Measurements from ENCODE around the gene LMO2. TPM values are rescaled to one million over a fixed set of nuclear protein-coding genes. Genes with fewer than 3 reads are reported as not detected.

LMO2 gene
- total and polyA plus RNA-seq, 12 donors = 12.4 to 40.8 (median 30.8) TPM

DNA sequence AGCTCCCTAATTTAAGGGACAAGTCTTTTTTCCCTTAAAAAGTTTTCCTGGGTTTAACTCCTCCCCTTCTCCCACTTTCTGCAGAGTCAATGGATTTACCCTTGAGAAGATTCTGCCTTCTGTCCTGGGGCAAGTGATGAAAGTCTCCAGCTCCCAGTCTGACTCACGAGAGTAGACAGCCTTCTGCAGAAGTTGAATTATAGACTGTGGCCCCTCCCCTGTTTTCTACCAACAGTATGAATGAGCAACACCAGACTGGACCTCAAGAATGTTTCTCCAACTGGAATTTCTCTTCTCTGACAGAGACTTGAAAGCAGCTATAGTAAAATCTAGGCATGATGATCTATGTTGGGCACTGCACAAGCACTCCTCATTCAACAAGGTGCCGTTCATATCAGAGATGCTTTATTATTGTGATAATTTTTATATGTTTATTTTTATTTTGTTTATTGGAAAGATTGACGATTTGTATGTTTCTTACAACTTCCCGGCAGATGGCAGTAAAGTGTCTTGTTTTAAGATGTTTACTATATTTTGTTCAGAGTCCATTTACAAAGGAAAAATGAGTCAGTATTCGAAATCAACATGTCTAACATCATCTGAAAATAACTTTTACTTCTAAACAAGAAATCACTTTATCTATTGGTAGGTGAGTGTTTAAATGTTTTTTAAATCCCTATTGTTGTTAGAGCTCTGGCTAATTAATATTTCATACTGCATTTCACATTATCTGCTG is 56.6 kb downstream of the LMO2 start:
- TF ChIP-seq, protein P1, sequence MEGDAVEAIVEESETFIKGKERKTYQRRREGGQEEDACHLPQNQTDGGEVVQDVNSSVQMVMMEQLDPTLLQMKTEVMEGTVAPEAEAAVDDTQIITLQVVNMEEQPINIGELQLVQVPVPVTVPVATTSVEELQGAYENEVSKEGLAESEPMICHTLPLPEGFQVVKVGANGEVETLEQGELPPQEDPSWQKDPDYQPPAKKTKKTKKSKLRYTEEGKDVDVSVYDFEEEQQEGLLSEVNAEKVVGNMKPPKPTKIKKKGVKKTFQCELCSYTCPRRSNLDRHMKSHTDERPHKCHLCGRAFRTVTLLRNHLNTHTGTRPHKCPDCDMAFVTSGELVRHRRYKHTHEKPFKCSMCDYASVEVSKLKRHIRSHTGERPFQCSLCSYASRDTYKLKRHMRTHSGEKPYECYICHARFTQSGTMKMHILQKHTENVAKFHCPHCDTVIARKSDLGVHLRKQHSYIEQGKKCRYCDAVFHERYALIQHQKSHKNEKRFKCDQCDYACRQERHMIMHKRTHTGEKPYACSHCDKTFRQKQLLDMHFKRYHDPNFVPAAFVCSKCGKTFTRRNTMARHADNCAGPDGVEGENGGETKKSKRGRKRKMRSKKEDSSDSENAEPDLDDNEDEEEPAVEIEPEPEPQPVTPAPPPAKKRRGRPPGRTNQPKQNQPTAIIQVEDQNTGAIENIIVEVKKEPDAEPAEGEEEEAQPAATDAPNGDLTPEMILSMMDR (IDR thresholded peaks at IDR 0.05) = peak; percentile 23 to 52 (median 40)
- TF ChIP-seq POLR2A (IDR thresholded peaks at IDR 0.05) = no peak
- intact Hi-C loops (cut with DNase I) = loop anchor here in 1 of 2 donors (10.0 kb wide), 1 partner anchor 471 kb away; no protein-coding TSS in a partner anchor
- Histone ChIP-seq H3K4me3 (no peak overlapping the region), H3K36me3 (replicated peaks in 1 of 2) (no peaks in the 10 kb centered on the region), H3K27ac (no peak overlapping the region), H3K9me3 (replicated peaks in 1 of 3) (no peaks in the 10 kb centered on the region), H3K27me3 (peaks cover 4% of the 10 kb centered on the region), H3K4me1 (replicated peaks in 1 of 2) (peaks cover 0 to 6% of the 10 kb centered on the region in 2 donors)
- WGBS, 4 donors = 10 to 17% (median 11%) methylated on average over 5 of the region's 5 CpGs
- peak in 6 of 7 donors; percentile 30 to 68 (median 58) for DNase-seq

DNA sequence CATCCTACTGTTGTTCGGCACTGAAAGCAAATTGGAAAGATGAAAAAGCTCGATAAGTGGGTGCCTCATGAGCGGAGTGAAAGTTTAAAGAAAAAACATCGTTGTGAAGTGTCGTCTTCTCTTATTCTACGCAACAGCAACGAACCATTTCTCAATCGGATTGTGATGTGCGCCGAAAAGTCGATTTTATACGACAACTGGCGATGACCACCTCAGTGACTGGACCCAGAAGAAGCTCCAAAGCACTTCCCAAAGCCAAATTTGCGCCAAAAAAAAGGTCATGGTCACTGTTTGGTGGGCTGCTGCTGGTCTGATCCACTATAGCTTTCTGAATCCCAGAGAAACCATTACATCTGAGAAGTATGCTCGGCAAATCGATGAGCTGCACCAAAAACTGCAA is 59.2 kb downstream of the LMO2 start:
- Histone ChIP-seq H3K27ac (no peak overlapping the region), H3K4me1 (replicated peaks in 1 of 2) (peaks cover 8 to 14% of the 10 kb centered on the region in 2 donors), H3K4me3 (no peak overlapping the region), H3K36me3 (replicated peaks in 1 of 2) (no peaks in the 10 kb centered on the region), H3K27me3 (peaks cover 20% of the 10 kb centered on the region), H3K9me3 (replicated peaks in 1 of 3) (no peaks in the 10 kb centered on the region)
- TF ChIP-seq, protein P1 (IDR thresholded peaks at IDR 0.05) = no peak
- no peak for TF ChIP-seq POLR2A (IDR thresholded peaks at IDR 0.05)
- no peak for DNase-seq
- intact Hi-C loops (cut with DNase I) = loop anchor here in 1 of 2 donors (10.0 kb wide), 1 partner anchor 468 kb away; no protein-coding TSS in a partner anchor
- WGBS, 4 donors = 89 to 91% (median 89%) methylated on average over 16 of the region's 16 CpGs

DNA sequence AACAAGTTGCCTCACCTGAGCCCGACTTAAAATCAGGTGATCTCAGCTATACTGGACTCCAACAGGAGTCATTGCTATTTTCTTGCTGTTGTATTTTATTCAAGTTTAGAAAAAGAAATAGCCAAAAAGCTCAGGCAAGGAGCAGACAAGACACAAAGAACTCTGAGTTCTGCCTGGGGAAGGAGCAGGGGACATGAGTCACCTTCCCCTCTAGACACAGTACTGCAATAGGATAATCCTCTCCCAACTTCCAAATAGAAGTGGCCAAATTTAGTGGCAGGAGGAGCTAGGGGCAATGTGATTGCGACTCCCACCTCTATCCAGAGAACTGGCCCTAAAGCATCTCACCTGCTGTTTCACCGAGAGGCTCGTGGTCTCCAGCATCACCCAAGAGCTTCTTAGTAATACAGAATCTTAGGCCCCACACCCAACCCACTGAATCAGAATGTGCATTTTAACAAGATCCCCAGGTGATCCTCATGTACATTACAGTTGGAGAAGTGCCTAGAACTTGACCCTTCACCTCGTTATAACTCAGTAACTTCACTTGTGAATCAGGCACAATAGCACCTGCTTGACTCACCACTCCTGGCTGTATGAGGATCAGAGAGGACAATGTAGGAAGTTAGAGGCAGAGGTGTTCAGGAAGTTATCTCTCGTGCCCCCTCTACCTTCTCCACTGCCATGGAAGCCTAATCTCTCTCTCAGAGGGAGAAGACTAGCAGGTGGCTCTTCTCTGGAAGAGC is 60.8 kb downstream of the LMO2 start:
- H3K27me3 ChIP-seq = peaks cover 24% of the 10 kb centered on the region
- TF ChIP-seq, protein P1 (IDR thresholded peaks at IDR 0.05) = no peak
- no peak for TF ChIP-seq POLR2A (IDR thresholded peaks at IDR 0.05)
- no peaks in the 10 kb centered on the region for H3K9me3 ChIP-seq (replicated peaks in 1 of 3)
- peaks cover 8 to 14% of the 10 kb centered on the region in 2 donors for H3K4me1 ChIP-seq (replicated peaks in 1 of 2)
- intact Hi-C loops (cut with DNase I) = loop anchor here in 1 of 2 donors (10.0 kb wide), 1 partner anchor 466 kb away; no protein-coding TSS in a partner anchor
- H3K4me3 ChIP-seq = no peak overlapping the region
- WGBS, 4 donors = 56 to 73% (median 65%) methylated on average over 6 of the region's 6 CpGs
- DNase-seq = no peak
- no peak overlapping the region for H3K27ac ChIP-seq
- H3K36me3 ChIP-seq (replicated peaks in 1 of 2) = no peaks in the 10 kb centered on the region
